ENCODE results near the gene CREB5. TPM values are rescaled to one million over a fixed set of nuclear protein-coding genes. Genes with fewer than 3 reads are reported as not detected.

CREB5 gene
- total and polyA plus RNA-seq, 2 of the 8 experiments (the other 6 are each of a cell fraction or from before 2014, with no cell fraction given): 2.4 to 2.7 TPM

DNA sequence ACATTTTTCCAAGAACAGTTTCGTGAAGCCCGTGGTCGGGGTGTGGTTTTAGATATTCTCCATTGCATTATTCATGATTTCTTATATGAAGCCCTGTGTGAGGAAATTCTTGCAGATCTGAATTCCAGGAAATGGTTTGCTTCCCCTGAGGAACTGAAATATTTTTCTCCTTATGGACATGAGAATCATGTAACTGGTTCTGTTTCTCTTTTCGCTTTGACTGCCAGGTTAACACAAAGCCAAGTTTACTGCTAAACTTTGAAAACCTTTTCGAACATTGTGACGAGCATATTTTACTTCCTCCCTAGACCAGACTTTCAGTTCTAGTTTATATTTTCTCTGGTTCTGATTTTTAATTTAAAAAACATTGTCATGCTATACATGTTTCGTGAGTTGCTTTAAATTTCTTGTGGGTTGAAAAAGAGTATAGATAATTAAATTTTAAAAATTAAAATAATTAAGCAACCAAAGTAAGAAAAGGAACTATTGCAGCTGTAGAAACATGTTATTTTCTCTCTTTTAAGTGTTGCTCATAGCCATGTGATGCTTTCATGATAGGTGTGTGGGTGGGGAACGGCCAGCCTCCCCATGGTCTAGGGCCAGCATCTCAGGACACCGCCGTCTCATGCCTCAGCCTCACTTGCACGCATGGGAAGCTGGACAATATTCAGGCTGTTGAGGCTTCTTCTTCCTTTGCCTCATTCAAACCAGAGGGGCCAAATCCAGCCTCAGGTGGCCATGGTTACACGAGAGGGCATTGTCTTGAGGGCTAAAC lies 97.1 kb downstream of the CREB5 start (continued):
- TF ChIP-seq, protein P1, sequence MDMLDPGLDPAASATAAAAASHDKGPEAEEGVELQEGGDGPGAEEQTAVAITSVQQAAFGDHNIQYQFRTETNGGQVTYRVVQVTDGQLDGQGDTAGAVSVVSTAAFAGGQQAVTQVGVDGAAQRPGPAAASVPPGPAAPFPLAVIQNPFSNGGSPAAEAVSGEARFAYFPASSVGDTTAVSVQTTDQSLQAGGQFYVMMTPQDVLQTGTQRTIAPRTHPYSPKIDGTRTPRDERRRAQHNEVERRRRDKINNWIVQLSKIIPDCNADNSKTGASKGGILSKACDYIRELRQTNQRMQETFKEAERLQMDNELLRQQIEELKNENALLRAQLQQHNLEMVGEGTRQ (IDR thresholded peaks at IDR 0.05; ENCODE audit: low read length): no peak
- TF ChIP-seq, protein P2, sequence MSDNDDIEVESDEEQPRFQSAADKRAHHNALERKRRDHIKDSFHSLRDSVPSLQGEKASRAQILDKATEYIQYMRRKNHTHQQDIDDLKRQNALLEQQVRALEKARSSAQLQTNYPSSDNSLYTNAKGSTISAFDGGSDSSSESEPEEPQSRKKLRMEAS (IDR thresholded peaks at IDR 0.05): no peak
- TF ChIP-seq SAP30 (IDR thresholded peaks at IDR 0.05; ENCODE audit: insufficient read depth, insufficient replicate concordance, low read length): no peak
- no peak for TF ChIP-seq ZNF274 (IDR thresholded peaks at IDR 0.05; ENCODE audit: borderline replicate concordance, extremely low read depth, low read length)
- TF ChIP-seq SP2 (IDR thresholded peaks at IDR 0.05; ENCODE audit: low read length): no peak
